Upper lobe of left lung (tissue), 4 donors: ENCODE results near the gene ELOB.

Experiments used
- CTCF ChIP-seq, 6 experiments: fragments of 450-650 bp in 4 of 6; fragments of 200-600 bp in 2 of 6; sonication (generic) in 2 of 6; IDR thresholded peaks; one replicate each; pipeline ENCODE4 v1.5.1; 2016 to 2019; ENCODE audit warnings: antibody characterized with exemption in 6 of 6
- POLR2A ChIP-seq, 4 donors: fragments of 450-650 bp; IDR thresholded peaks; one replicate each; pipeline ENCODE4 v1.5.1; 2016 to 2017; ENCODE audit warnings: antibody characterized with exemption in 4 of 4, mild to moderate bottlenecking in 2 of 4
- POLR2AphosphoS5 ChIP-seq, 2 donors: sonication (generic); formaldehyde crosslinking; IDR thresholded peaks; one replicate each; pipeline ENCODE4 v1.5.1; 2017; ENCODE audit warnings: antibody characterized with exemption in 2 of 2

- TF ChIP-seq CTCF (IDR thresholded peaks at IDR 0.05) (no peak), POLR2A (IDR thresholded peaks at IDR 0.05) (no peak), POLR2AphosphoS5 (IDR thresholded peaks at IDR 0.05) (no peak)
Observed at GRCh38 chr16:2803545-2804195, 26.6 kb upstream of the ELOB start.
